GM06990 (cell line): Measurements from ENCODE around the gene PLCZ1.
"Not testable (repeated sequence)": the region's sequence is repeated elsewhere in the genome, so short reads cannot be mapped to it uniquely, and the experiment has no call there.

ENCODE experiments used
- DNase-seq: peaks from one replicate; pipeline ENCODE4 v3.0.0-alpha.2; 2011; ENCODE audit not compliant: insufficient read length; ENCODE audit errors: extremely low read depth
- H3K27me3 ChIP-seq: replicated peaks from 2 replicates; pipeline ENCODE4 v1.6.0; 2011; ENCODE audit warnings: low read length; ENCODE audit not compliant: control insufficient read depth, insufficient read depth
- H3K36me3 ChIP-seq: 2 replicates; pipeline ENCODE4 v1.5.1; 2011; ENCODE audit warnings: low read length; ENCODE audit not compliant: control insufficient read depth, insufficient read depth
- H3K4me3 ChIP-seq: replicated peaks from 2 replicates; pipeline ENCODE4 v1.5.1; 2011; ENCODE audit warnings: low read depth, mild to moderate bottlenecking, control low read depth, low read length
- CTCF ChIP-seq: IDR thresholded peaks from 2 replicates; pipeline ENCODE4 v1.5.1; 2011; ENCODE audit warnings: low read length, control low read depth, mild to moderate bottlenecking, inconsistent platforms; ENCODE audit not compliant: insufficient read depth, poor library complexity, severe bottlenecking

The PLCZ1 gene

GRCh38 chr12:18737819-18738218 is at the start of gene PLCZ1, which contains the start of gene CAPZA3:
Gene PLCZ1, minus strand, starts transcription at chr12:18738012. Its CDS starts 641 bp downstream, at chr12:18737371.
Gene CAPZA3, plus strand, starts transcription at chr12:18738119. Its CDS starts 150 bp downstream, at chr12:18738269.
- no peak for DNase-seq
- Histone ChIP-seq H3K4me3 (no peak within 1 kb of the TSS), H3K27me3 (no peaks in the 10 kb centered on the region), H3K36me3 (no peaks in the 10 kb centered on the region)
- no peak for TF ChIP-seq CTCF

GRCh38 chr12:18785465-18785864 is 47.7 kb upstream of the PLCZ1 start:
- not testable (repeated sequence) for H3K27me3 ChIP-seq, DNase-seq, H3K36me3 ChIP-seq, H3K4me3 ChIP-seq

- no peak overlapping the region for H3K4me3 ChIP-seq
- DNase-seq: no peak
Observed at GRCh38 chr12:18782827-18783226, 45.0 kb upstream of the PLCZ1 start.

GRCh38 chr12:18766479-18766878 is 28.7 kb upstream of the PLCZ1 start:
- H3K4me3 ChIP-seq, DNase-seq, H3K36me3 ChIP-seq, H3K27me3 ChIP-seq: not testable (repeated sequence)

More at GRCh38 chr12:18782827-18783226, 45.0 kb upstream of the PLCZ1 start:
- Histone ChIP-seq H3K36me3 (no peaks in the 10 kb centered on the region), H3K27me3 (no peaks in the 10 kb centered on the region)
- no peak for TF ChIP-seq CTCF

GRCh38 chr12:18755341-18755740 is 17.5 kb upstream of the PLCZ1 start:
- H3K27me3 ChIP-seq: no peaks in the 10 kb centered on the region
- H3K4me3 ChIP-seq: no peak overlapping the region
- no peaks in the 10 kb centered on the region for H3K36me3 ChIP-seq
- no peak for DNase-seq
- TF ChIP-seq CTCF: no peak

- Histone ChIP-seq H3K36me3 (no peaks in the 10 kb centered on the region), H3K27me3 (no peaks in the 10 kb centered on the region), H3K4me3 (no peak overlapping the region)
- no peak for DNase-seq
- TF ChIP-seq CTCF: no peak
Observed at GRCh38 chr12:18754124-18754707, 16.4 kb upstream of the PLCZ1 start.

GRCh38 chr12:18753481-18754123 is 15.8 kb upstream of the PLCZ1 start:
- Histone ChIP-seq H3K36me3 (no peaks in the 10 kb centered on the region), H3K4me3 (no peak overlapping the region), H3K27me3 (no peaks in the 10 kb centered on the region)
- TF ChIP-seq CTCF: no peak
- DNase-seq: no peak
